ENCODE results near the gene TNFRSF19. TPM values are rescaled to one million over a fixed set of nuclear protein-coding genes. Genes with fewer than 3 reads are reported as not detected.
A peak's percentile ranks its signal among the peaks of the same experiment; 100 is the strongest.

Gene TNFRSF19
- total and polyA plus RNA-seq, 2 experiments from 2014 or later, result 19.8 to 25.3 TPM

GRCh38 chr13:23679220-23679619 is 109.0 kb downstream of the TNFRSF19 start:
- Histone ChIP-seq H3K4me1 (ENCODE audit: insufficient read depth) (peaks cover 20% of the 10 kb centered on the region), H2AFZ (no peak overlapping the region), H3K4me2 (no peak overlapping the region), H3K4me3 (no peak overlapping the region), H3K27ac (no peak overlapping the region), H3K27me3 (no peaks in the 10 kb centered on the region), H3K79me2 (no peaks in the 10 kb centered on the region), H4K20me1 (ENCODE audit: insufficient read depth, poor library complexity, severe bottlenecking) (no peaks in the 10 kb centered on the region), H3K36me3 (replicated peaks; ENCODE audit: insufficient read depth, low read depth) (no peaks in the 10 kb centered on the region), H3K9me2 (replicated peaks; ENCODE audit: insufficient read depth) (no peaks in the 10 kb centered on the region), H3K9me3 (ENCODE audit: low read depth) (peaks cover 2% of the 10 kb centered on the region)
- 73% methylated on average over 2 of the region's 2 CpGs for whole genome bisulfite sequencing (ENCODE audit: low lambda C conversion rate, missing lambda C conversion rate)
- no peak for TF ChIP-seq CTCF (IDR thresholded peaks at IDR 0.05; ENCODE audit: poor library complexity)
- TF ChIP-seq EZH2 (IDR thresholded peaks at IDR 0.05; ENCODE audit: borderline replicate concordance), result no peak
- TF ChIP-seq EZH2phosphoT487 (IDR thresholded peaks at IDR 0.05; ENCODE audit: low read depth, severe bottlenecking, unreplicated experiment), result no peak
- no peak for DNase-seq (ENCODE audit: low spot score)

- DNase-seq (ENCODE audit: low spot score), result peak; percentile 28
- Histone ChIP-seq H3K27ac (no peak overlapping the region), H3K27me3 (no peaks in the 10 kb centered on the region), H2AFZ (no peak overlapping the region), H3K4me1 (ENCODE audit: insufficient read depth) (peaks cover 13% of the 10 kb centered on the region), H3K9me3 (ENCODE audit: low read depth) (peaks cover 6% of the 10 kb centered on the region), H3K4me2 (no peak overlapping the region), H3K36me3 (replicated peaks; ENCODE audit: insufficient read depth, low read depth) (no peaks in the 10 kb centered on the region), H3K9me2 (replicated peaks; ENCODE audit: insufficient read depth) (no peaks in the 10 kb centered on the region), H4K20me1 (ENCODE audit: insufficient read depth, poor library complexity, severe bottlenecking) (no peaks in the 10 kb centered on the region), H3K4me3 (no peak overlapping the region), H3K79me2 (no peaks in the 10 kb centered on the region)
- TF ChIP-seq EZH2 (IDR thresholded peaks at IDR 0.05; ENCODE audit: borderline replicate concordance) (no peak), EZH2phosphoT487 (IDR thresholded peaks at IDR 0.05; ENCODE audit: low read depth, severe bottlenecking, unreplicated experiment) (no peak), CTCF (IDR thresholded peaks at IDR 0.05; ENCODE audit: poor library complexity) (no peak)
- 77% methylated on average over 10 of the region's 10 CpGs for WGBS (ENCODE audit: low lambda C conversion rate, missing lambda C conversion rate)
These were observed 110.8 kb downstream of the TNFRSF19 start for GRCh38 chr13:23680845-23681669.

GRCh38 chr13:23683084-23683483 is 112.9 kb downstream of the TNFRSF19 start:
- no peak for DNase-seq (ENCODE audit: low spot score)
- peaks cover 7% of the 10 kb centered on the region for H3K4me1 ChIP-seq (ENCODE audit: insufficient read depth)
- no peak overlapping the region for H3K27ac ChIP-seq
- H4K20me1 ChIP-seq (ENCODE audit: insufficient read depth, poor library complexity, severe bottlenecking), result no peaks in the 10 kb centered on the region
- no peak overlapping the region for H3K4me2 ChIP-seq
- H3K4me3 ChIP-seq, result no peak overlapping the region
- no peak overlapping the region for H2AFZ ChIP-seq
- 91% methylated on average over 4 of the region's 4 CpGs for WGBS (ENCODE audit: low lambda C conversion rate, missing lambda C conversion rate)
- H3K9me2 ChIP-seq (replicated peaks; ENCODE audit: insufficient read depth), result no peaks in the 10 kb centered on the region
- H3K36me3 ChIP-seq (replicated peaks; ENCODE audit: insufficient read depth, low read depth), result no peaks in the 10 kb centered on the region
- H3K9me3 ChIP-seq (ENCODE audit: low read depth), result peaks cover 6% of the 10 kb centered on the region
- H3K27me3 ChIP-seq, result no peaks in the 10 kb centered on the region
- no peaks in the 10 kb centered on the region for H3K79me2 ChIP-seq
- TF ChIP-seq EZH2 (IDR thresholded peaks at IDR 0.05; ENCODE audit: borderline replicate concordance) (no peak), CTCF (IDR thresholded peaks at IDR 0.05; ENCODE audit: poor library complexity) (no peak), EZH2phosphoT487 (IDR thresholded peaks at IDR 0.05; ENCODE audit: low read depth, severe bottlenecking, unreplicated experiment) (no peak)
